ENCODE data around the gene SPTLC2.
"Not testable (repeated sequence)": the region's sequence is repeated elsewhere in the genome, so short reads cannot be mapped to it uniquely, and the experiment has no call there.

SPTLC2 gene

DNA sequence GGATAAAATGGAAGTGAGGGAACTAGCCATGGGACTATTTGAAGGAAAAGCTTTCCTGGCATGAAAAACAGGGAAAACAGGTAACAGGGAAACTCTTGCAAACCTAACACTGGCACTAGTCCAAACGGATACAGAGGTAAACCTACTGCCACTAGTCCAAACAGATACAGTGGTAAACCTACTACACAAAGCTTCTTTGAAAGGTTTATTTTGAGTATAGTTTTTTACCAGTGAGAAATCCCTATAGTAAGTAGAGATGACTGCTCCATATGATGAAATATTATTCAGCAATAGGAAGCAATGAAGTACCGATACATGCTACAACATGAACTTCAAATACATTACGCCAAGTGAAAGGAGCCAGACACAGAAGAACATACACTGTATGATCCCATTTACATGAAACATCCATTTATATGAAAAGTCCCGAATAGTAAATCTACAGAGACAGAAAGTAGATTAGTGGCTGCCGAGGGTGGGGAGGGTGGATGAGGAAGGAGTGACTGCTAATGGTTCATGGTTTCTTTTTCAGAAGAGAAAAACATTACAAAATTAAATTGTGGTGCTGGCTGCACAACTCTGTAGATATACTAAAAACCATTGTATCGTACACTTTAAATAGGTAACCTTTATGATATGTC, 25.5 kb downstream of the SPTLC2 start:
- no peak for FAIRE-seq
- DNase-seq (ENCODE audit: low spot score) = no peak

DNA sequence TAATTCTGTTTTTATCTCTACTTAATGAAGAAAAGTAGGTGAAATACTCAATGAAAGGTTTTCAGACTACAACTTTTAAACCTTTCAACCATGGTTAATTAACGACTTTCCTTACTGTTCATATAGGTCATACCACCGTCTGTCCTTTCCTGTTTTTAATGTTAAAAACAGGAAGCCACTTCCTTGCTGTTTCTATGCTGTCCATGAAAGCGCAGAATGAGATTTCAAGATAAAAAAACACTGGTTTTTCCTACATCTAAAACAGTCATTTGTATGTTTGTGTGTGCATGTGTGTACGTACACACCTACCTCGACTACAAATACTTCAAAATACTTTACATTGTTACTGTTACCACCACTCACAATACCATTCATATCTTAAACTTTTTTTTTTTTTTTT, 27.3 kb downstream of the SPTLC2 start:
- DNase-seq (ENCODE audit: low spot score) (no peak), FAIRE-seq (no peak)

DNA sequence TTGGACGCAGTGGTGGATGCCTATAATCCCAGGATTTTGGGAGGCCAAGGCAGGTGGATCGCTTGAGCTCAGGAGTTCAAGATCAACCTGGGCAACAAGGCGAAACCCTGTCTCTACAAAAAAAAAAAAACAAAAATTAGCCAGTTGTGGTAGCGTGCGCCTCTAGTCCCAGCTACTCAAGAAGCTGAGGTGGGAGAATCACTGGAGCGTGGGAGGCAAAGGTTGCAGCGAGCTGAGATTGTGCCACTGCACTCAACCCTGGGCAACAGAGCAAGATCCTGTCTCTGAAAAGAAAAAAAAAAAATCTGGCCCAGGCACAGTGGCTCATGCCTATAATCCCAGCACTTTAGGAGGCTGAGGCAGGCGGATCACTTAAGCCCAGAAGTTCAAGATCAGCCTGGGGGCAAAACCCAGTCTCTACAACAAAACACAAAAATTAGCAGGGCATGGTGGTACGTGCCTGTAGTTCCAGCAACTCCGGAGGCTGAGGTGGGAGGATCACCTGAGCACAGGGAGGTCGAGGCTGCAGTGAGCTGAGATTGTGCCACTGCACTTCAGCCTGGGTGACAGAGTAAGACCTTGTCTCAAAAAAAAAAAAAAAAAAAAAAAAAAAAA, 27.9 kb downstream of the SPTLC2 start:
- not testable (repeated sequence) for FAIRE-seq; DNase-seq (ENCODE audit: low spot score)

DNA sequence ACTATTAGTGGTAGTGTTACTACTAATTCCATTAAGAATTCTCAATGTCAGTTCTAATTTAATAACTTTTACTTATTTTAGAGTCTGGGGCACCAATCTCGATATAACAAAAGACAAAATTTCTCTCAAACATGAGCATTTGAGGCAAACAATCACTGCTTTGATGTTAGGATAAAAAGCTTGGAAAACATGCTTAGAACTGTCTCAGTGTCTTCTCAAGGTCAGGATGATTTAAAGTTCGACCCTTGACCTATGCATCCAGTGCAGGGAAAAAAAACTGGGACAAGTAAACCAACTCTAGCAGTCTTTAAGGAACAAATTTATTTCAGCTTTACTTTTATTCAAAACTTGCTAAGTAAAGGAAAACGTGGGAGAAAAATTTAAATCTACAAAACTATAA, 31.1 kb downstream of the SPTLC2 start:
- DNase-seq (ENCODE audit: low spot score) = no peak
- no peak for FAIRE-seq

DNA sequence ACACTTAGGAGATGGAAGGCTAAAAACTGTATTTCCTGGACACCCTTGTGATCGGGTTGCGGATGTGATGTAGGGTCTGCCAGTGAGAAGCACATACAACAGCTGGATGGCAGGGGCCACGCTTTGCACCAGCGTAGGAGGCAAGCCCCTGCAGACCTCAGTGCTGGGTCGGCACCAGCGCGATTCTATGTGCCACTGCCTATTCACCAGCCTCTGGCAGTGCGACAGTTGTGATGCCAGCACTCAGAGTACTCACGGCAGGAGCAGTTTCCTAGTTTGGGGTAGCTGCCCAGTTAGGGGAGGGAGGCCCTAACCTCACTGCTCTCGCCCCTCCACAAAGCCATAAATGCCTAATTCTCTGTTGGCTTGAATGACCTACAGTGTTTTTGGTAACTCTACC, 31.6 kb downstream of the SPTLC2 start:
- DNase-seq (ENCODE audit: low spot score) (no peak), FAIRE-seq (no peak)

DNA sequence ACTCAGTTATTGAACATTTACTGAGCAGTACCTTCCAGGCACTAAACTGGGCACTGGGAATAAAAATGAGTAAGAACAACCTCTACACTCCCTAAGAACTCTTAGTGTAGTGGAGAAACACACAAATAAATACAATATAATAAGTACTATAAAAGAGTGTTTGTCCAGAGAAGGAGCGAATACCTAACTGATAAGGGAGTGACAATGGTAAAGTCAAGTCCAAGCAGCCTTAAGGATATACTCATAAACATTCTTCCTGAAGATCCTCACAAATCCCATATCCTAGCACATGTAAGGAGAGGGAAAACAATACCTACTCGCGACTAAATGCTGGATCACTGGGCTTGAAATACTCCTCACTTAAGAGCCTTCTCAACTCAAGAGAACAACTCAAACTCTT, 32.8 kb downstream of the SPTLC2 start:
- FAIRE-seq = no peak

DNA sequence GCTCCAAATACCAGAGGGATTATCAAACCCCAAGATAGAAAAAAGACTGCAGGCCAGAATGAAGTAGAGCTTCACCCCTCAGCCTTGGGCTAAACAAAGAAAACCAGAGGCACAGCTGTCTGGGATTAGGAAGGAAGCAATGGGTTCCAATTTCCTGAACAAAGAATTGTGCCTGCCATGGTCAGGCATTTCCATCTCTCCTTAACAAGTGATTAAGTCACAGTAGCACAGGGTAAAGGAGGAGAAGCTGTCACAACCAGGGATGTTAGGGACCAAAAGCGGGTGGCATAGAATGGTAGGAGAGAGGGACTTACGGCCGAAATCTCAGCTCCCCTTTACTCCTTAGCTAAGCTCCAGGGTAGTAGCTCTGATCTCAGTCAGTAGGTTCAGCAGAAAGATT, 33.9 kb downstream of the SPTLC2 start:
- DNase-seq (ENCODE audit: low spot score) (no peak), FAIRE-seq (no peak)

More for the DNA sequence above, 32.8 kb downstream of the SPTLC2 start:
- DNase-seq (ENCODE audit: low spot score) = no peak

DNA sequence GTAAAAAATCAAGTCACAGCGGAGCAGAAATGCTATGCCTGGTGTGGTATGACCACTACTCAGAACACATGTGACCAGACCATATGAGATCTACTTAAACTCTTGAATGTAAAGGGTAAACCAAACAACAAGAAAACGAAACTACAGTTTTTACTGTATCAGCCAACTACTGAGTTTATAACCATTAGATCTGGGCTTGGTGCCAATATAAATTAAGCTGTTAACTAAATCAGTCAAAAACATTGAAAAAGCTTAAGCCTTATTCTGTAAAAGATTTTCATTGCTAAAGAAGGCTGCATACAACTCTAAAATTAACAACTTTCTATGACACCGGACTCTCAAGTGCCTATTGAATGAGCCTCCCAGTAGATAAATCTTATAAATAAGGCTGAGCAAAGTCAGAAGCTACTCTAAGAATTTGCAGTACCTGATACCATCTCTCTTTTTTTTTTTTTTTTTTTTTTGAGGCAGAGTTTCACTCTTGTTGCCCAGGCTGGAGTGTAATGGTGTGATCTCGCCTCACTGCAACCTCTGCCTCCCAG, 35.4 kb downstream of the SPTLC2 start:
- DNase-seq (ENCODE audit: low spot score) (no peak), FAIRE-seq (no peak)

DNA sequence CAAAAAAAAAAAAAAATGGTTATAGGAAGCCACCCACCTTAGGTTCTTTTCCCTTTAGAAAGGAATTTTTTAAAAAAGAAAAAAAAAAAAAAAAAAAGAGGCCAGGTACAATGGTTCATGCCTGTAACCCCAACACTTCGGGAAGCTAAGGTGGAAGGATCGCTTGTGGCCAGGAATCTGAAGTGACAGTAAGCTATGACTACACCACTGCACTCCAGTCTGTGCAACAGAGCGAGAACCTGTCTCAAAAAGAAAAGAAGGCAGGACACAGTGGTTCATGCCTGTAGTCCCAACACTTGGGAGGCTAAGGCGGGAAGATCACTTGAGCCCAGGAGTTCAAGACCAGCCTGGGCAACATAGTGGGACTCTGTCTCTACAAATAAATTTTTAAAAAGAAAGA, 36.0 kb downstream of the SPTLC2 start:
- no peak for DNase-seq (ENCODE audit: low spot score)
- FAIRE-seq = no peak

DNA sequence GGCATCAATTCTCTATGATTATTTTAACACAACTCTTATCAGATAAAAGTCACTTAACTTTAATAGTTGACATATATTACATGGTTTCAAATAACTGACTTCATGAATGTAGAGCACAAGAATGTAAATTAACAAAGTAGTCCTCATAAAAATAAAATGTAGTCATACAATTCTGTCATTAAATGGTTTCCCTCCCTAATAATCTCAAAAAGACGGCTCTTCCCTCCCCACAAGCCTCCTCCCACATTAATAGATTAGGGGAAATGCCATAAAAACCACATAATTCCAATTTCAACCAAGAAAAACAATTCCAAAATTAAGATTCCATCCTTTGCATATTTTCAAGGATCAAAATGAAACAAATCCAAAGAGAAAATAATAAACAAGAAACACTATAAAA, 36.7 kb downstream of the SPTLC2 start:
- DNase-seq (ENCODE audit: low spot score) (no peak), FAIRE-seq (no peak)

DNA sequence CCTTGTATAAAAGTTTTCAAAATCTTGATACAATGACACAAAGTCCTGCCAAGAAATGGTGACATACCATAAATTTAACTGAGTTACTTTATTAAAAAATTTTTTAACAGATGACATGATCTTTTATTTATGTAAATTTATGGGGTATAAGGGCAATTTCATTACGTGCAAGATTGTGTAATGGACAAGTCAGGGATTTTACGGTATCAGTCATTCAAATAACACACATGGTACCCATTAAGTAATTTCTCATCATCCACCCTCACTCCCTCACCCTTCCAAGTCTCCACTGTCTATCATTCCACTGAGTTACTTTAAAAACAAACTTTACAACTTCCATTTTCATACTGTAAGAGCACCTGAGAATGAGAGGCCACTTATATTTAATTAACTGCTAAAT, 37.4 kb downstream of the SPTLC2 start:
- FAIRE-seq (no peak), DNase-seq (ENCODE audit: low spot score) (no peak)

DNA sequence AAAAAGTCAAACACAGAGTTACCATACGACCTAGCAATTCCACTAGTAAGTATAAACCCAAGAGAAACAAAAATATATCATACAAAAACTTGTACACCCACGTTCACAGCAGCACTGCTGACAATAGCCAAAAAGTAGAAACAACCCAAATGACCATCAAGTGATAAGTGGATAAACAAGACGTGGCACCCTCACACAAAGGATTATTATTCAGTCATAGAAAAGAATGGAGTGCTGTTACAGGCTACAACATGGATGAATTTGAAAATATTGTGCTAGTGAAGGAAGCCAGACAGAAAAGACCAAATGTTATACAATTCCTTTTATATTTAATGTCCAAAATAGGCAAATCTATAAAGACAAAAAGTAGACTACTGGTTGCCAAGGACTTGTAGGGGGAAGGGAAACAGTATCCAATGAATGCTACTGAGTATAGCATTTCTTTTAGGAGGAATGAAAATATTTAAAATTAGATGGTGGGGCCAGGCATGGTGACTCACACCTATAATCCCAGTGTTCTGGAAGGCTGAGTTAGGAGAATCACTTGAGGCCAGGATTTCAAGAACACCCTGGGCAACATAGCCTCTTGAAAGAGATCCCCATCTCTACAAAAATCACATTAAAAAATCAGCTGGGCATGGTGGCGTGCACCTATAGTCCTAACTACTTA, 41.9 kb downstream of the SPTLC2 start:
- no peak for DNase-seq (ENCODE audit: low spot score)
- no peak for FAIRE-seq

DNA sequence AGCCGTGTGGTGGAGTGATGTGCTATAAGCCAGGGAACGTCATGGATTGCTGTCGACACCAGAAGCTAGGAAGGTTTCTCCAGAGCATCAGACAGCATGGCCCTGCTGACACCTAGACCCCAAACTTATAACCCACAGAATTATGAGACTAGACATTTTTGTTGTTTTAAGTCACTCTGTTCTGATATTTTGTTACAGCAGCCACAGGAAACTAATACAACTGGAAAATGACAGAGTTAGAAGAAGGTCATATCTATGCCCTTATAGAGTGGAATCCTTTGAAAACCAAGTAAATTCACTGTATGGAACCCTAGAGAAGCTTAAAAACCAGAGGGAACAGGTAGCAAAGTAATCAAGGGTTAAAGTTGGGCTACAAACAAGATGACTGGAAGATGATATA, 42.5 kb downstream of the SPTLC2 start:
- DNase-seq (ENCODE audit: low spot score) (no peak), FAIRE-seq (no peak)

DNA sequence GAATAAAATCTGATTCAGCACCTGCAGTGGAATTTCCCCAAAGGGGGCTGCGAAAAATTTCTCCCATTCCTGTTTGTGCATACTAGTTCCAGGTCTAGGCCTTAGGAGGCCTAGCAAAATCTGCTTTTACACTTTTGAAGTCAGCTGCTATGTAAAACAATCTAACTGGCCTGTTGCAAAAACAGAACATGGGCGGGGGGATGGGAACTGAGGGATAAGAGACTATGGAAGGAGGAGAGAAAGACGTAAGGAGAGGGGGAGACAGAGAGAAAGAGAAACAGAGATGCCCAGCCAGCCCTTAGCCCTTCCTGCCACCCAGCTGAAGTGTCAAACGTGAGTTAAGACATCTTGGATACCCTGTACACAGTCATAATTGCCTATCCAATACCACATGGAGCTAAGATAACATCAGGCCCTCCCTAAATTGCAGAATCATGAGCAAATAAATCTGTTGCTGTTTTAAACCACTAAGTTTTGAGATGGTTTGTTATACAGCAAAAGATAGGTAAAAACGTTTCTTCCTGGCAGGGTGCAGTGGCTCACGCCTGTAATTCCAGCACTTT, 45.6 kb downstream of the SPTLC2 start:
- DNase-seq (ENCODE audit: low spot score) (no peak), FAIRE-seq (no peak)

DNA sequence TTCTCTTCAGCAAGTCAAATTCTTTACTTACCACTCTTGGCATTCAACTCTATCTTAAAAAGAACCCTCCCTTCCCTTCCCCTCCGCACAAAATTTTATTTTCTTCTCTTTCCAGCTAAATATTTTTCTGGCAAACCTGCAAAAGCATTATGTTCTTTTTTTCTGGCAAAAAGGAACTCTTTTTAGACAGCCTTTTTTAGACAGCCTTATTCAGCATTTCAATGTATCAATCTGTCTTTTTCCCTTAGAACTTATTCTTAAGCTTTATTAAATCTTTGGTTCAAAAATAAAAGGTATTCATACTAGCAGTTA, 50.5 kb downstream of the SPTLC2 start:
- FAIRE-seq (no peak), DNase-seq (ENCODE audit: low spot score) (no peak)

DNA sequence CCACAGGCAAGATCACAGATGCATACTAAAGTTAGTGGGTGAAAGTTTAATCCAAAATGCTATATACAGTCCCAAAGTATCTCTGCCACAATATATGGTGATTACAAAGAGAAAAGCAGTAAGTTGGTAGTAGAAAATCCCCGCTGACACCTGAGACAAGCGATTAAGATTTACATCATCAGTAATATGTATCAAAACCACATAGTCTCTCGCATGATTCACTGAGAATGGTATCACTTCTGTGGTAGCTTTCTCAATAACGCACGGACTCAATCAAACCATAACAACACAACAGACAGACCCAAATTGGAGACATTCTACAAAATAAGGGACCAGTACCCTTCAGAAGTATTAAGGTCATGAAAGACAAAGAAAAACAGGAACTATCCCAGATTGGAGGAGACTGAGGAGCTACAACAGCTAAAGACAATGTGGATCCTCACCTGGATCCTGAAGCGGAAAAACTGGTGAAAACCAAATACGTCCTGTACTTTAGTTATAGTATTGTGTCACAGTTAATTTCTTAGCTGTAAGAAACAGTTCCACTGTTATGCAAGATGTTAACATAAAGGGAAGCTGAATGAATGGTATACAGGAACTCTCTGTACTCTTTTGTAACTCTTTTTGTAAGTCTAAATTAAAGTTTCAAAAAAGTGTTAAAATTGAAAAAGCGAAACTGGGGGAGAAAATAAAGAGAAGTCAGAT, 51.0 kb downstream of the SPTLC2 start:
- no peak for DNase-seq (ENCODE audit: low spot score)
- no peak for FAIRE-seq

DNA sequence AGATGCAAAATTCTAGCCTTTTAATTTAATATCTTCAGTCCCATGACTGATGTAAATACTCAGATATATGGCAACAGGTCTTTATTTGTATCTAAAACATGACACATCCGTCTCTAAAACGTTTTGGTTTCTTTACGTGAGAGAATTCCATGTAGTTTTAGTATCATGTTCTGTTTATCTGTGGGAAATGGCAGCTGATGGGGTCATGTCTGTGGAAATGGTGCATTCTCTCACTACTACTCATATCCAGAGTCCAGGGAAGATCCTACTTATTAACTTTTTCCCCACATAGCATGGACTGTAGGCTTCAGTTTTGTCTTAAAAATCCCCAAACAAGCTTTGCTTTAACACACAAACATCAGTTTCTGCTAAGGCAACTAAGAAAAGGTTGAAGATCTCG, 53.8 kb downstream of the SPTLC2 start:
- DNase-seq (ENCODE audit: low spot score) = no peak
- no peak for FAIRE-seq

DNA sequence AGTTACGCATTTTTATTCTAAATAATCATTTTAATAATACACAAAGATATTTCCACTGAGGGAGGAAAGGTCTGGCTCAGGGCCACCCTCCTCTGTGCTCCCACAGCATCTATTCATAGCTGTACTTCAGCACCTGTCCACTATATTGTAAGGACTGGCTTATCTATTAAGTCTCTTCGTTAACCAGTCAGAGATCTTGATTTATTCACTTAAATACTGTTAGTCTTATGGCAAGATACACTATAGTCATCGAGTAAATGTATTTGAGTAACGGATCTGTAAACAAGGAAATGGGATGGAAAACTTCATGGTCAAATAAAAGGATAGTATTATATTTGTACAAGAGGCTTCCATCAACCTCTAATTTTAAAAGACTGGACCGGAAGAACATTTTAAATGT, 54.6 kb downstream of the SPTLC2 start:
- FAIRE-seq (no peak), DNase-seq (ENCODE audit: low spot score) (no peak)

DNA sequence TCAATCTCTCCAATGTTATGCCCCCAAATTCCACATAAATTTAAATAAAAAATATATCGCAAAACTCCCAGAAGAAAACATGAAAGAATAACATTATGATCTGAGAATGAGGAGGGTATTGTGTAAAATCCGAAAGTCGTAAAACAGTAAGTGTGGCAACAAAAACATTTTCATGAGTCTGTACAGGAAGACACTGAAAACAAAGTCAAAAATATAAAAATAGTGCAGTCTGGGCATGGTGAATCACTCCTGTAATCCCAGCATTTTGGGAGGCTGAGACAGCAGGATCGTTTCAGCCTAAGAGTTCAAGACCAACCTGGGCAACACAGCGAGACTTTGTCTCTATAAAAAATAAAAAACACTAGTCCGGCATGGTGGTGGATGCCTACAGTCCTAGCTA, 57.1 kb downstream of the SPTLC2 start:
- no peak for DNase-seq (ENCODE audit: low spot score)
- FAIRE-seq = no peak

DNA sequence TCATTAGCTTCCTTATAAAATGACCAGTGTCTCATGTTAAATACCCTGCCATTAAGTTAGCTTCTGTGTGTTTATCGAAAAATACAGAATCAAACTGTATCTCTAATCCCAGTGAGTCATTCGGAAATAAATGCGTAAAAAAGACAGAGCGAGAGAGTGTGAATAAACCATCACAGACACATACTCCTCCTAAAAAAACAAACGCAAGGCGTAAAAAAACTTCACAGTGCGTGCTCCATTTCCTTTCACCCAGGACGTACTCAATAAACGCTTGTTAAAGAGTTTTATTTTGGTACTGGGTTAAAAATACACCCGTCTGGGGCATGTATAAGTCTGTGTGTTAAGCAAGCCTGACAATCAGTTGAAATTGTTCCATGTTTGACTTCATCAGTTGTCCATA, 59.0 kb downstream of the SPTLC2 start:
- DNase-seq (ENCODE audit: low spot score) (no peak), FAIRE-seq (no peak)

DNA sequence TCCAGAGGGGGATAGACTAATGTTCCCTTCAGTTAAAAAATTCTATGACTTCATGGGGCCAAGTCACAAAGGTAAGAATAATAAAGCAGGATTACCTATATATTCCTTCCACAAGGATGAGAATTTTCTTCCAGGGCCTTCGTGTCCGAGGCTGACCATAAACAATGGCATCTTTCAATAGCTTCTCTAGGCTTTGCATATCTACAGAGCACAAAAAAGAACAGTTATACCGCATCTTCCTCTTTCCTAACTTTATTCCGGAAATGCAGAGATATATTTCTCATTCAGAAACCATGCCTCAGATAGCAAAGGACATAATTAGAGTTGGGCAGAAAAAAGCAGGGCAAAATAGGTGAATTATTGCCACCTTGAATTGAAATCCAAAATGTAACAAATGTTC, 59.5 kb downstream of the SPTLC2 start:
- DNase-seq (ENCODE audit: low spot score) = no peak
- FAIRE-seq = no peak
